ENCODE results near the gene CYLC2. TPM values are rescaled to one million over a fixed set of nuclear protein-coding genes. Genes with fewer than 3 reads are reported as not detected.

The CYLC2 gene, protein sequence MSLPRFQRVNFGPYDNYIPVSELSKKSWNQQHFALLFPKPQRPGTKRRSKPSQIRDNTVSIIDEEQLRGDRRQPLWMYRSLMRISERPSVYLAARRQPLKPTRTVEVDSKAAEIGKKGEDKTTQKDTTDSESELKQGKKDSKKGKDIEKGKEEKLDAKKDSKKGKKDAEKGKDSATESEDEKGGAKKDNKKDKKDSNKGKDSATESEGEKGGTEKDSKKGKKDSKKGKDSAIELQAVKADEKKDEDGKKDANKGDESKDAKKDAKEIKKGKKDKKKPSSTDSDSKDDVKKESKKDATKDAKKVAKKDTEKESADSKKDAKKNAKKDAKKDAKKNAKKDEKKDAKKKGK
- polyA plus RNA-seq (ENCODE audit: insufficient read length in 4 of 4) = not detected

DNA sequence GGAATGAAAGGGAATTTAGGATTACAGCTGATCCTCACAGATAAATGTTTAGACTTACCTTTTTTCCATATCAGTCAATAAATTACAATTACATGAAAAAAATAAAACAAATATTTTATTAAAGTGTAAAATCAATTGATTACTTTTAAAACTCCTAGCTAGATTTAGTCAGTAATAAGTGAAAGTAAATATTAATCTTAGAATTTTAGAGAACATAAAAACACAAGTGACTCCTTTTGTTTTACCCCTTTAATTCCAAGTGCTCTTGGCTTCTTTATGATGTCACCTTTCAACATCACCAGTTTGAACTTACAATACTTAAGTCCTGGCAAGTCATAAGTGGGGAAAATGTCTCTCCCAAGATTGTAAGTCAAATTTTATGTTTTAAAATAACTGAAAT is at the start of gene CYLC2:
CYLC2 (plus strand) TSS at position 301 of the 400 bp plus-strand sequence; CDS start at position 349, 48 bp downstream.
- DNase-seq (ENCODE audit: low read depth in 4 of 4, low spot score in 2 of 4) = no peak

DNA sequence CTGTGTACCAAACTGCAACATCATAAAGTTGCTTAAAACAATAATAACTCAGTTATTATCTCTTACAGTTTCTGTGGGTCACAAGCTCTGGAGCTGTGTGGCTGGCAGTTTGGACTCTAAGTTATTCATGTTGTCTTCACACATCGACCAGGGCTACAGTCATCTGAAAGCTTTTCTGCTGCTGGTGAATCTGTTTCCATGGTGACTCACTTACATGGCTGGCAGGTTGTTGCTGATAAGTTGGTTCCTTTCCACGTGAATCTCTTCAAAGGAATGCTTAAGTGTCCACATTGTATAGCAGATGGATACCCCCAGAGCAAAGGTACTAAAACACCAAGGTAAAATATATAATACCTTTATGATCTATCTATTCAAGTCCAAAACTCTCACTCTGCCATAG is 44.8 kb upstream of the CYLC2 start:
- DNase-seq (ENCODE audit: low read depth in 4 of 4, low spot score in 2 of 4) = no peak

DNA sequence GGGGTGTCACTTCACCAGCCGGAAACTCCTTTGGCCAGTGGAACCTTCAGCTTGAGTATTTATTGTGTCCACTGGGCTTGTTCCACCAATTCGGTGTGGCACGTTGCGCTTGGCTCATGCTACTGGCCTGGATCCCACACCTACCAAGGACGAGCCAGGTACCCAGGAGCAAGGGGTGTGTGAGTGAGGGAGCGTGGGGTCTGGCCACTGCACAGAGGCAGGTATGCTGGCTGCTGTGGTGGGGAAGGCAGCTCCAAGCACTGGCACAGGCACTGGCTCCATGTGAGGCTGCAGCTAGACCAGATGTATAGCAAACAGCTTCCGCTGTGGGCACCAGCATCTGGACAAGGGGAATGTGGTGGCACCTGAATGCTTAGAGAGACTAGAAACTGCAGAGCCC is 28.1 kb upstream of the CYLC2 start:
- no peak for DNase-seq (ENCODE audit: low read depth in 4 of 4, low spot score in 2 of 4)

DNA sequence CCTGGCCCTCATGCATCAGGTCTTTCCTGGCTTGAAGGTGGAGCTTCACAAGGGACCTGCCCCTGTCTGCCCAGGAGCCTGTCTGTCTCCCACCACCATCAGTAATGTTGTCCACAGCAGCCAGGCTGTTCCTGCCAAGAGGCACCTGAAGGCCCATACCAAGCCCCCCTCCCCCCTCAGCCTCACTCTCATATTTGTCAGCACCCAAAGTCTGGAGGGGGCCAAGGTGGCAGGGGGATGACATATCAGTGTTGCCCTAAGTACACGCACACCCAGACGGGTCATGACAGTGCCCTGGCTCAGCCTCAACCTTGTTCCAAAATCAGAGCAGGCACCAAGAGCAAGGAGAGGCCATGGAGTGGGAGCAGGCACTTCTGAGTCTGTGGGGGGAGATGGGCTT is 27.2 kb upstream of the CYLC2 start:
- no peak for DNase-seq (ENCODE audit: low read depth in 4 of 4, low spot score in 2 of 4)

DNA sequence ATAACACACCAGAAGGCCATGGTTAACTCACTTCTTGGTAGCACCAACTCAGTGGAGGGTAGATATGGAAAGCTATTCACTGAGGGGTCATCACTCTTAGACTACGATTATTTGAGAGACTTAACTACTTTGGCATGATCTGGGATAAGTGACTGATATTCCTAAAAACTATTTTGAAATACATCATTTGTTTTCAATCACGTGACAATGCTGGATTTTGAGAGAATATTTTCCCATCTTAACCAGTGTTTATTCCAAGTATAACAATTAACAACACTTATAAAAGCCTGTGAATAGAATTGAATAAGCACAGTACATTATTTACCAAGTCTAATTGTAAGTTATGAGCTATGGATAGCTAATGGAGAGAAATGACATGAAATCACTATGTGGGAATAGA is 22.4 kb upstream of the CYLC2 start:
- no peak for DNase-seq (ENCODE audit: low read depth in 4 of 4, low spot score in 2 of 4)

DNA sequence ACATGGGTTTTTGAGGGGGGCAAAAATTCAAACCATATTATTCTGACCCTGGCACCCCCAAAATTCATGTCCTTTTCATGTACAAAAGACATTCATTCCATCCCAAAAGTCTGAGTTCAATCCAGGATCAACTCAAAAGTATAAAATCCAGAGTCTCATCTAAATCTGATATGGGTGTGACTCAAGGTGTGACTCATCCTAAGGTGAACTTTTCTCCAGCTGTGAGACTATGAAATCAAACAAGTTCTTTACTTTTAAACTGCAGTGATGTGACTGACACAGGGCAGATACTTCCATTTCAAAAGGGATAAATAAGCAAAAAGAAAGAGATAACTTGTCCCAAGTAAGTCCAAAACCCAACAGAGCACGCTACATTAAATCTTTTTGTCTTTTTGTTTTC is 20.6 kb upstream of the CYLC2 start:
- DNase-seq (ENCODE audit: low read depth in 4 of 4, low spot score in 2 of 4) = no peak

DNA sequence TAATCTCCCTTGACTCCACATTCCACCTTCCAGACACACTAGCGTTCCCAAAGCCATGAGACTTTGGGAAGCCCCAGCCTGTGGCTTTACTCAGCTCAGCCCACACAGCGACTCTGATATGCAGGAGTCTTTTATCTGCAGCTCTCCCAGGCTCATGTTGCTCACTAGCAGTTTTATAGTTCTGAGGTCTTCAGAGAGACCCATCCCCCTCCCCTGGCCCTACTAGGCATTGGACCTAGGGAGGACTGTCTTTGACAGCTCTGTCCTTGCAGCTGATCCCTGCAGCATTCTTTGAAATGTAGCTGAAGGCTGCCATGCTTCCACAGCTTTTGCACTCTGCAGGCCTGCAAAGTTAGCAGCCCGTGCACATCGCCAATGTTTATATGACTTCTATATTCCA is 19.9 kb upstream of the CYLC2 start:
- peak in 1 of 4 donors; percentile 10 for DNase-seq (ENCODE audit: low read depth in 4 of 4, low spot score in 2 of 4)

DNA sequence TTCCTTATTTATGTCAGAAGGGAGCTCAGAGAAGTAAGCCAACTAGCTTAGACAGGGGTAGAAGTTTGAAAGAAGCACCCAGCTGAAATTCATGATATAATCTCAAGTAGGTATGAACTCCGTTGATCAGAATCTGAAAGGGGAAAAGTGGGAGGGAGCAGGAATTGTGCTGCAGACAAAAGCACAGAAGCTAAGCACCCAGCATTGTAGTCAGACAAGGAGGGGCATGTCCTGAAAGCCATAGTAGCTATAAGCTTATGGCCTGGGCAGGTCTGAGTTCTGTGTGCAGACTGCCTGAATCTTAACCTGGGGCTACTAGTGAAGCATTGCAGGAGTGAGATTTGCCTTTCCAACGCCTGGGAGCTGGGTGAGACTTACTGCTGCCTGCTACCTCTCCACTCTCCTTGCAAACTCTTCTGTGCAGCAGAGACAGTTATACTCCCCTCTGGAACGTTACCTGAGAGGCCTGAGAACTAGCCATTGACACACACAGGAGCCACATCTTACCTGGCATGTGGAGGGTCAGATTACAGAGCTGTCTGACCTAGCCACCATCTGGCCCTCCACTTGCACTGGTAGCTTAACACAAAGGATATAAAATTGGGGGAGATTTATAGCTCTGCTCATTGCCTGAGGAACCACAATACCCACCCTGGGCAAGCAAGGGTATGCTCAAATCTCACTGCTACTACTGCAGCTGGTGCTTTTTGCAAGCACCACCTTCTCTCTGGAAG is 9.8 kb upstream of the CYLC2 start:
- DNase-seq (ENCODE audit: low read depth in 4 of 4, low spot score in 2 of 4) = peak in 2 of 4 donors; percentile 11 to 28

DNA sequence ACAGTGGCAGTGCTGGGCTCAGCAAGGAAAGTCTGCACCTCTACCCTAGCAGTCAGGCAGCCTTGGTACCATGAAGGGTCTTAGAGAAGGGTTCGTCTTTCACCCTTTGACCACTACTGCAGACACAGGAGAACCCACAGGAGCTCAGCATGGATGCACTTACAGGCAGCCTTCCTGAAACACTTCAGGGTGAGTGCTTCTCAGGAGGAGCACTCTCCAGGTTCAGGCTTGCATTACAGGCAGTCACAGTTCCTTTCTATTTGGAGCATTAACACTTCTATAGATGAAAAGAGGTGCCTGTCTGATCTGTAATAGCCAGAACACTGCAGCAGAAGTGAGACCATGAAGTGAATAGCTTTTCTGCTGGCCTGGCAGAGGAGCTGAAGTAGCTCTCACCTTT is 8.7 kb upstream of the CYLC2 start:
- DNase-seq (ENCODE audit: low read depth in 4 of 4, low spot score in 2 of 4) = no peak

DNA sequence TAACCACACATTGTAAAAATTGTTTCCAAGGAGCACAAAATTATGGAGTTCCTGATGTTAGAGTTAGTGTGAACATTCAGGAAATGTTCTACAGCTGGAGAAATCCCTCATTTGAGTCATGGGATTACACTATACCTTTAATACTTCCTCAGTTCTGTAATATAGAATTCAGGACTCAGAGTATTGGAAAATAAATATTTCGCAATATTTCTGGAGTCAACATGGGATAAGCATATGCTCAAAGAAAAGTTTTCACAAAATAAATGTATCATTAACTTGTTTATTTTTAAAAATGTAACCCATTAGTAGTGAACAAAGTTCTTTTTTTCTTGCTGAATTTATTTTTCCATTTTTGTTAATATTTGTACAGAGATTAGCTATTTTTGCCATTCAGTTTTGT is 8.6 kb downstream of the CYLC2 start:
- no peak for DNase-seq (ENCODE audit: low read depth in 4 of 4, low spot score in 2 of 4)

DNA sequence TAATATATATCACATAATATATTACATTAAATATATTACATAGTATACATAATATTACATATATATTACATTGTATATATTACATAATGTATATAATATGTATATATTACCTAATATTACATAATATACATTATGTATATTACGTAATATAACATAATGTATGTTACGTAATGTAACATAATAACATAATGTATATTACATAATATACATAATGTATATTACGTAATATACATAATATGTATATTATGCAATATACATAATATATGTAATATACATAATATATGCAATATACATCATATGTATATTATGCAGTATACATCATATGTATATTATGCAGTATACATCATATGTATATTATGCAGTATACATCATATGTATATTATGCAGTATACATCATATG is 19.1 kb downstream of the CYLC2 start:
- DNase-seq (ENCODE audit: low read depth in 4 of 4, low spot score in 2 of 4) = no peak

DNA sequence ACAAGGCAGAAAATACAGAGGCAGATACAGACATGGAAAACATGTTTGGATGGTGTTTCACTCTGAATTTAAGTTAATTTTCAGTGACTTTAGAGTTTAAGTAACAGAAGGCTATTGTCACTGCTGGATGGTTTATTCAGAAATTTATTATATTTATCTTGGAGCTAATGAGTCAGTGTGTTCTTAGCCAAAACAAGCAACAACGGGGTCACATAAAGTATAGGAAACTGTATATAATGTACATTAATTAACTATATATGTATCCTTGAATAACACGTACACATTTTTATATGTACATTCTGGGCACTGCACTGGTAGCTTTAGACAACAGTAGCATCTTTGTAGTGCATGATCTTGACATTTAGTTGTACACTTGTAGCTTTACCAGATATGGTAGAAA is 30.7 kb downstream of the CYLC2 start:
- peak in 3 of 4 donors; percentile 2 to 22 (median 16) for DNase-seq (ENCODE audit: low read depth in 4 of 4, low spot score in 2 of 4)

DNA sequence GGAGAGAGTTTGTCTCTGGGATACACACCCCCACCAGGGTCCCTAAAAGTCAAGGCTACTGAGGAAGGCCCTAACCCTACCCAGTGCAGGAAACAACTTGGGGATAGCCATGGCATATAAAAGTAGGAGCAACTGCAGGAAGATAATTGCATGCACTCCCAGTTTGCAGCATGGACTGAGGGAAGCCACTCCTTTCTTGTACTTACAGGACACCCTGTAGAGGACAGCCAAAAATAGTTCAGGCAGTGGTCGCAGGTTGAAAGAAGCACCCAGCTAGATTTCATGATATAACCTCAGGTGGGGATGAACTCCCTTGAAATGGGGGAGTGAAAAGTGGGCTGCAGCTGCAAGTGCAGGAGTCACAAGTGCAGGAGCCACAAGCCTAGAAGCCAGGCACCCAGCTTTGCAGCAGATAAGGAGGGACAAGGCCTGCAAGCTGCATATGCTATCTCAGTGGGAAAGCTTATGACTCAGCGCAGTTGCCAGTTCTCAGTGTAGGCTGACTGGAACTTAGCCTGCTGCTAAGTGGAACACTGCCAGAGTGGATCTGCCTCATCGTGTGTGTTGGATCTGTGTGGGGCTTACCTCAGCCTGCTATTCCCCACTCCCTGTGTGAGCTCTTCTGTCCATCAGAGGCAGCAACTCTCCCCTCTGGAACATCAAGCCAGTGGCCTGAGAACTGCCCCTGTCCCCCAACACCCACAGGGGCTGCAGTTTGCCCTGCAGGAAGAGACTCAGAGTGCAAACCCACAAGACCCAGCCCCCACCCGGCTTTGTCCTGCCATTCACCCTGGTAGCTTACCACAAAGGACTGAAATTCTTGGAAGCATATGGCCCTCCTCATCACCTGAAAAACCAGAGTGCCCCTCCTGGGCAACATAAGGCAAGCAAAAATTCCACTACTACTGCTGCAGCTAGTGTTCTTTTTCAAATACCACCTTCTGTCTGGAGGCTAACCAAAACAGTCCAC is 42.7 kb downstream of the CYLC2 start:
- no peak for DNase-seq (ENCODE audit: low read depth in 4 of 4, low spot score in 2 of 4)

DNA sequence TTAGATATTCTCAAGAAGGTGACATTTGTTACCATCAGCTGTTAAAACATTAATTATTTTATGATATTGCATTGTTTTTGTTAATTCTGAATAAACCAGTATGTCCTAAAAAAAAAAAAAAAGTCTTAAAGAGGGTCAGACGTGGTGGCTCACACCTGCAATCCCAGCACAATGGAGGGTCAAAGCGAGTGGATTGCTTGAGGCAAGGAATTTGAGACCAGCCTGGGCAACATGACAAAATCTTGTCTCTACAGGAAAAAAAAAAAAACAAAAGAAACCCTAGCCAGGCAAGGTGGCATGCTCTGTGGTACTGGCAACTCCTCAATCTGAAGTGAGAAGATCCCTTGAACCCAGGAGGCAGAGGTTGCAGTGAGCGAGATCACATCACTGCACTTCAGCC is 46.8 kb downstream of the CYLC2 start:
- DNase-seq (ENCODE audit: low read depth in 4 of 4, low spot score in 2 of 4) = no peak
